ENCODE data around the gene AMT.

Gene AMT

DNA sequence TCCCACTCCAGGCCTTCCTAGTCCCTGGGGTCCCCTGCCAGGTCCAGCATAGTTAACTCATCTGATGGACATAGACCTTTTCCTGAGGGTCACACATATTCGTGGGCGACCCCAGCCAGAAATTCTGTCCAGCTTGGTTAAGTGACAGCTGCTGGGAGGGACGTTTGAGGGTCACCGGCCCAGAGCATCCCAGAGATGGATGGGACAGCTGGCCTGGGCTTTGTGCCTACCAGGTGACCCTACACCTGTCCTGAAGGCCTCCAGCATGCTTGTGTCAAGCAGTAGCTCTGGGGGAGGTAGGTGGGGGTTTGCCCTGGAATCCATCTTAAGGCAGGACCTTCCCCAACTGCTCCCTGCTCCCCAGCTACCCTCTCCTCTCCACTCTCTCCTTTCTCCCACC lies 38.7 kb upstream of the AMT start:
- H3K4me3 ChIP-seq (ENCODE audit: low read depth, low read length): no peak overlapping the region
- no peaks in the 10 kb centered on the region for H3K27me3 ChIP-seq (ENCODE audit: insufficient read depth, low read length)
- peaks cover 17% of the 10 kb centered on the region for H3K4me1 ChIP-seq (ENCODE audit: control insufficient read depth, insufficient read depth, low read length, unreplicated experiment)
- H3K36me3 ChIP-seq (ENCODE audit: insufficient read depth, low read length): no peaks in the 10 kb centered on the region
- H3K79me2 ChIP-seq (ENCODE audit: control insufficient read depth, insufficient read depth, low read length, unreplicated experiment): no peaks in the 10 kb centered on the region
- no peak overlapping the region for H3K27ac ChIP-seq (ENCODE audit: low read depth, low read length)
- no peak overlapping the region for H2AFZ ChIP-seq (ENCODE audit: low read length, unreplicated experiment)

DNA sequence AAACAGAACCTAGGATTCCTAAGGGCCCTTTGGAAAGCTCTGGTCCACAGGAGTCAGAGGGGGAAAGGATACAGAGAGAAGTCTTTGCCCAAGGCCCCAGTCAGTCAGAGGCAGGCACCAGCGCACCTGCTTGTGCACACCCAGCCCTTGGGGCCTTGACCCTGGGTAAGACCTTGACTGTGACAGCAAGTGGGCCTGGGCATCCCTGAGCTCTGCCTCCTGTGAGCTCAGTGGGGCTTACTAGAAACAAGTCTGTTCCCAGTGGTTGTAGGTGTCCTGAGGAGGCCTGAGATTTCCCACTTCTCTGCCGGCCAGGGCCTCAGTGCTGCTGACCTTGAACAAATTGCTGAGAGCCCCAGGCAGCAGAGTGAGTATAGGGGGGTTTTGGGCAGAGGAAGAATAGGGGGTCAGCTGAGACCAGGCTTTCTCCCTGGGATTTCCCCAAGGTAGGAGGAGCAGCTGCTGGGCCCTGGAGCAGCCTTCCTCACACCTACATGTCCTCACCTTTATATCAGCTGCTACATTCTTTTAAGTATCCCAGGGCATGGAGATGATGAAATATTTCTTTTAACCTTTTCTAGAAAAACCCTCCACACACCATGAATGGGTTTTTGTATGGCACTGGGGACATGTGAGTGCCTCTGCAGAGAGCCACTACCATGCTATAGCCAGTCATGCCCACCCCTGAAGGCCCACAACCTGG lies 38.1 kb upstream of the AMT start:
- peaks cover 17% of the 10 kb centered on the region for H3K4me1 ChIP-seq (ENCODE audit: control insufficient read depth, insufficient read depth, low read length, unreplicated experiment)
- H3K27ac ChIP-seq (ENCODE audit: low read depth, low read length): no peak overlapping the region
- no peaks in the 10 kb centered on the region for H3K27me3 ChIP-seq (ENCODE audit: insufficient read depth, low read length)
- no peaks in the 10 kb centered on the region for H3K79me2 ChIP-seq (ENCODE audit: control insufficient read depth, insufficient read depth, low read length, unreplicated experiment)
- no peak overlapping the region for H3K4me3 ChIP-seq (ENCODE audit: low read depth, low read length)
- H3K36me3 ChIP-seq (ENCODE audit: insufficient read depth, low read length): no peaks in the 10 kb centered on the region
- no peak overlapping the region for H2AFZ ChIP-seq (ENCODE audit: low read length, unreplicated experiment)

DNA sequence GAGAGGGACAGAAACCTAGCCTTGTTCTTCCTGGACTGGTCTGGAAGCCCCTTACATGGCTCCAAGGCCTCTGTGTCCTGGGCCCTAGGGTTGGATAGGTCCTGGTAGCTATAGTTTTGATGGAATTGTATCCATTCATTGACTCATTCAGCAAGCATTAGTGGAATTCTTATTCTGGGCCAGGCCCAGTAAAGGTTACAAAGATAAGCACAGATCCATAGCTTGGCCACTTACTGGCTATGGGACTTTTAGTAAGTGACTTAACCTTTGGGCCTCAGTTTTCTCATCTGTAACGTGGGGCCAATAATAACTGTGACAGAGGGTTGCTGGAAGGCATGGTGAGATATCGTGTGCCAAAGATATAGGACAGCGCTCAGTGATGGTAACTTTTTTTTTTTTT lies 34.2 kb upstream of the AMT start:
- no peak overlapping the region for H3K27ac ChIP-seq (ENCODE audit: low read depth, low read length)
- H3K4me3 ChIP-seq (ENCODE audit: low read depth, low read length): no peak overlapping the region
- H2AFZ ChIP-seq (ENCODE audit: low read length, unreplicated experiment): no peak overlapping the region
- no peaks in the 10 kb centered on the region for H3K79me2 ChIP-seq (ENCODE audit: control insufficient read depth, insufficient read depth, low read length, unreplicated experiment)
- no peaks in the 10 kb centered on the region for H3K27me3 ChIP-seq (ENCODE audit: insufficient read depth, low read length)
- no peaks in the 10 kb centered on the region for H3K36me3 ChIP-seq (ENCODE audit: insufficient read depth, low read length)
- H3K4me1 ChIP-seq (ENCODE audit: control insufficient read depth, insufficient read depth, low read length, unreplicated experiment): peaks cover 15% of the 10 kb centered on the region

DNA sequence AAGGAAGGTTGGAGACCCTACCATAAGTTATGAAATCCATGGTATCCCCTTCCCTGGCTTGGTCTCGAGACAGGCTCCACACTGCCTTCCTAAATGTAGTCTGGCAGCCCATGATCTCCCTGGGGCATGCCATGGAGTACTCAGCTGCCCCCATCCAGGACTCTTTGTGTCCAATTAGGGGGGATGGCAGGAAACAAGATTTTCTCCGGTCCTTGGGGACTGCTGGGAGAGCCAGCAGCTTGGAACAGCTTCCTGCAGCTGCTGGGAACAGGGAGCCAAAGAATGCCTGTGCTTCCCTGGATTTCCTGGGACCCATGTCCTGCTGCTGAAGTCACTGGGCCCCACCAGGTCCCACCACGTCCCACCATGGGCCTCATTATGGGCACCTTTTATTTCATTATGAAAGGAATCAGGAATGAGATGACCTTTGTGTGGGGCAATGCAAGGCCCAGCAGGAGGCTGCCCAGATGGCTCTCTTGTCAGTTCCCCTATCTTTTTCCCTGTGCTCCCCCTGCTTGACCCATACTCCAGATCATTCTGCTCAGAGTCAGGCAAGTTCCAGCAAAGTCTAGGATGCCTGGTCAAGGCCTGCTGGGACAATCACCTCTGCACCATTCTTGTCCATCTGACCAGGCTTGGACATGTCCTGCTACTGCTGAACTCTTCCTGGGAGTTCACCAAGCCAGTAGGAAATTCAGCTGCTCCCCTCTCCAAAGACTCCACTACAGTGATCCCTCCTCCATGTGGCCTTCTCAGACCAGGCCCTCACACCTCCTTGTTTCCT lies 32.8 kb upstream of the AMT start:
- no peaks in the 10 kb centered on the region for H3K27me3 ChIP-seq (ENCODE audit: insufficient read depth, low read length)
- peaks cover 10% of the 10 kb centered on the region for H3K4me1 ChIP-seq (ENCODE audit: control insufficient read depth, insufficient read depth, low read length, unreplicated experiment)
- H3K79me2 ChIP-seq (ENCODE audit: control insufficient read depth, insufficient read depth, low read length, unreplicated experiment): no peaks in the 10 kb centered on the region
- no peak overlapping the region for H3K27ac ChIP-seq (ENCODE audit: low read depth, low read length)
- H3K4me3 ChIP-seq (ENCODE audit: low read depth, low read length): no peak overlapping the region
- no peak overlapping the region for H2AFZ ChIP-seq (ENCODE audit: low read length, unreplicated experiment)
- H3K36me3 ChIP-seq (ENCODE audit: insufficient read depth, low read length): no peaks in the 10 kb centered on the region

DNA sequence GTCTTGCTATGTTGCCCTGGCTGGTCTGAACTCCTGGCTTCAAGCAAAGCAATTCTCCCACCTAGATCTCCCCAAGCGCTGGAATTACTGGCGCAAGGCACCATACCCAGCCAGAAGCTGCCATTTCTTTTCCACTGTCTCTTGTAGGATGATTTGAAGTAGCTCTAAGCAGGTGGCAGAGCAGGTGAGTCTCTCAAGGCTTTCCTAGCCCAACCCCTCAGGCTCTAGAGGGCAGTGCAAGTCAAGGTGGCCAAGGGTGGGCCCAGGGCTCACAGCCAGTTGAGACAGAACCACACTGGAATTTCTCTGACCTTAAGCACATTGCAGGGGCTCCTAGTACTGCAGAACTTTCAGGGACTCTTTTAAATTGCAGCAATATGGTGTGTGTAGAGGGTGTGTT lies 32.2 kb upstream of the AMT start:
- no peak overlapping the region for H3K27ac ChIP-seq (ENCODE audit: low read depth, low read length)
- H3K36me3 ChIP-seq (ENCODE audit: insufficient read depth, low read length): no peaks in the 10 kb centered on the region
- H3K79me2 ChIP-seq (ENCODE audit: control insufficient read depth, insufficient read depth, low read length, unreplicated experiment): no peaks in the 10 kb centered on the region
- peaks cover 10% of the 10 kb centered on the region for H3K4me1 ChIP-seq (ENCODE audit: control insufficient read depth, insufficient read depth, low read length, unreplicated experiment)
- H2AFZ ChIP-seq (ENCODE audit: low read length, unreplicated experiment): no peak overlapping the region
- H3K27me3 ChIP-seq (ENCODE audit: insufficient read depth, low read length): no peaks in the 10 kb centered on the region
- no peak overlapping the region for H3K4me3 ChIP-seq (ENCODE audit: low read depth, low read length)

DNA sequence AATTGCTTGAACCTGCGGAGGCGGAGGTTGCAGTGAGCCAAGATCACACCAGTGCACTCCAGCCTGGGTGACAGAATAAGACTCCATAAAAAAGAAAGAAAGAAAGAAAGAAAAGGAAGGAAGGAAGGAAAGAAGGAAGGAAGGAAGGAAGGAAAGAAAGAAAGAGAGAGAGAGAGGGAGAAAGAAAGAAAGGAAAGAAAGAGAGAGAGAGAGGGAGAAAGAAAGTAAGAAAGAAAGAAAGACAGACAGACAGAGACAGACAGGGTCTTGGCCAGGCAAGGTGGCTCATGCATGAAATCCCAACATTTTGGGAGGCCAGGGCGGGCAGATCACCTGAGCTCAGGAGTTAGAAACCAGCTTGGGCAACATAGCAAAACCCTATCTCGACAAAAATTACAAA lies 31.3 kb upstream of the AMT start:
- peaks cover 10% of the 10 kb centered on the region for H3K4me1 ChIP-seq (ENCODE audit: control insufficient read depth, insufficient read depth, low read length, unreplicated experiment)
- no peak overlapping the region for H2AFZ ChIP-seq (ENCODE audit: low read length, unreplicated experiment)
- H3K4me3 ChIP-seq (ENCODE audit: low read depth, low read length): no peak overlapping the region
- no peaks in the 10 kb centered on the region for H3K79me2 ChIP-seq (ENCODE audit: control insufficient read depth, insufficient read depth, low read length, unreplicated experiment)
- no peak overlapping the region for H3K27ac ChIP-seq (ENCODE audit: low read depth, low read length)
- H3K27me3 ChIP-seq (ENCODE audit: insufficient read depth, low read length): no peaks in the 10 kb centered on the region
- H3K36me3 ChIP-seq (ENCODE audit: insufficient read depth, low read length): no peaks in the 10 kb centered on the region

DNA sequence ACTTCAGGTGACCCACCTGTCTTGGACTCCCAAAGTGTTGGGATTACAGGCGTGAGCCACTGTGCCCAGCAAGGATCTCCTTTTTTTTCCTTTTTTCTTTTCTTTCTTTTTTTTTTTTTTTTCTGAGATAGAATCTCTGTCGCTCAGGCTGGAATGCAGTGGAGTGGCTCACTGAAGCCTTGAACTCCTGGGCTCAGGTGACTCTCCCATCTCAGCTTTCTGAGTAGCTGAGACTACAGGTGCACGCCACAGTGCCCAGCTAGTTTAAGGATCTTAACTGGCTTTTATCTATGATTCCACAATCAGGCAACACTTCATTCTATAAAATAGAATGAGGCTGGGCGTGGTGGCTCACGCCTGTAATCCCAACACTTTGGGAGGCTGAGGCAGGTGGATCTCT lies 23.1 kb upstream of the AMT start:
- H3K27me3 ChIP-seq (ENCODE audit: insufficient read depth, low read length): no peaks in the 10 kb centered on the region

DNA sequence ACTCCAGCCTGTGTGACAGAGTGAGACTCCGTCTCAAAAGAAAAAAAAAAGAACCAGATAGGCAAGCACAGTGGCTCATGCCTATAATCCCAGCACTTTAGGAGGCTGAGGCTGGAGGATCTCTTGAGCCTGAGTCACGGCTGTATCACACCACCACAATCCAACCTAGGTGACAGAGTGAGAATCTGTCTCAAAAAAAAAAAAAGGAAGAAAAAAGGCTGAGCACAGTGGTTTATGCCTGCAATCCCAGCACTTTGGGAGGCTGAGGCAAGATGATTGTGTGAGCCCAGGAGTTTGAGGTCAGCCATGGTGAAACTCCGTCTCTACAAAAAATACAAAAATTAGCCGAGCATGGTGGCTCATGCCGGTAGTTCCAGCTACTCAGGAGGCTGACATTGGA lies 12.5 kb upstream of the AMT start:
- Histone ChIP-seq H3K27ac (ENCODE audit: low read depth, low read length) (no peak overlapping the region), H3K27me3 (ENCODE audit: insufficient read depth, low read length) (no peaks in the 10 kb centered on the region), H3K79me2 (ENCODE audit: control insufficient read depth, insufficient read depth, low read length, unreplicated experiment) (no peaks in the 10 kb centered on the region), H3K4me1 (ENCODE audit: control insufficient read depth, insufficient read depth, low read length, unreplicated experiment) (no peaks in the 10 kb centered on the region), H3K36me3 (ENCODE audit: insufficient read depth, low read length) (no peaks in the 10 kb centered on the region), H2AFZ (ENCODE audit: low read length, unreplicated experiment) (no peak overlapping the region), H3K4me3 (ENCODE audit: low read depth, low read length) (no peak overlapping the region)

More for the DNA sequence above, 23.1 kb upstream of the AMT start:
- H3K79me2 ChIP-seq (ENCODE audit: control insufficient read depth, insufficient read depth, low read length, unreplicated experiment): no peaks in the 10 kb centered on the region
- no peak overlapping the region for H3K4me3 ChIP-seq (ENCODE audit: low read depth, low read length)
- H2AFZ ChIP-seq (ENCODE audit: low read length, unreplicated experiment): no peak overlapping the region
- H3K36me3 ChIP-seq (ENCODE audit: insufficient read depth, low read length): no peaks in the 10 kb centered on the region
- H3K4me1 ChIP-seq (ENCODE audit: control insufficient read depth, insufficient read depth, low read length, unreplicated experiment): peaks cover 10% of the 10 kb centered on the region
- H3K27ac ChIP-seq (ENCODE audit: low read depth, low read length): no peak overlapping the region

DNA sequence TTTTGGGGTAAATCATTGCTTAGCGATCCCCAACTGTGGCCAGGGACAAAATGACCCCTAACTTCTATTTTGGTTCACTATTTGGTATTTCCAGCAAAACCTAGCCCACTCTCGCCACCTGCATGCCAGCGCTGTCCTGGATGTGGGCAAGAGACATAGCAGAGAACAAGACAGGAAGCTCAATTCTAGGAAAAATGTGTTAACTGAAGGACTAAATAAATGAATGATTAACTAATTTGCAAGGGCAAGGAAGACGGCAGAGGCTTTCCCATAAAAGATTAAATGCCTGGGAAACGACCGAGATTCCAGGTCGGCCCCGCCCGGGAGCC lies 6.4 kb upstream of the AMT start:
- peak overlapping the region; percentile 77 for H3K27ac ChIP-seq (ENCODE audit: low read depth, low read length)
- H3K79me2 ChIP-seq (ENCODE audit: control insufficient read depth, insufficient read depth, low read length, unreplicated experiment): no peaks in the 10 kb centered on the region
- peak overlapping the region; percentile 98 for H3K4me3 ChIP-seq (ENCODE audit: low read depth, low read length)
- H2AFZ ChIP-seq (ENCODE audit: low read length, unreplicated experiment): peak overlapping the region; percentile 99
- peaks cover 5% of the 10 kb centered on the region for H3K4me1 ChIP-seq (ENCODE audit: control insufficient read depth, insufficient read depth, low read length, unreplicated experiment)
- no peaks in the 10 kb centered on the region for H3K36me3 ChIP-seq (ENCODE audit: insufficient read depth, low read length)
- H3K27me3 ChIP-seq (ENCODE audit: insufficient read depth, low read length): no peaks in the 10 kb centered on the region

DNA sequence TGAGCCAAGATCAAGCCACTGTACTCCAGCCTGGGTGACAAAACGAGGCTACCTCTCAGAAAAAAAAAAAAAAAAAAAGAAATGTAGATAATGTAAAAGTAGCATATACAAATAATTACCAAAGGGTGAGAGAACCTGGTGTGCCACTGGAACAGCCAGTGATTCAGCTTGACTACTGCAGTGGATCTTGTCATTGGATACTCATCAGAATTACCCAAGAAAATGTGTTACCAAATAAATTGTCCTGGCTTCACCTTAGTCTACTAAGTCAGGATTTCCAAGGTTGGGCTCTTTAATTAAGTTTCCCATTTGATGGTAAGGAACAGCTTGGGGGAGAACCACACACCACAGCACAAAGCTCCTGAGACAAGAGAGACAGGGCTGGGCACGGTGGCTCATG lies 5.3 kb upstream of the AMT start:
- H3K27me3 ChIP-seq (ENCODE audit: insufficient read depth, low read length): no peaks in the 10 kb centered on the region
- H3K4me3 ChIP-seq (ENCODE audit: low read depth, low read length): no peak overlapping the region
- H3K79me2 ChIP-seq (ENCODE audit: control insufficient read depth, insufficient read depth, low read length, unreplicated experiment): no peaks in the 10 kb centered on the region
- H2AFZ ChIP-seq (ENCODE audit: low read length, unreplicated experiment): no peak overlapping the region
- peak overlapping the region; percentile 38; the same call in 1 of the 2 replicates for H3K27ac ChIP-seq (ENCODE audit: low read depth, low read length)
- H3K4me1 ChIP-seq (ENCODE audit: control insufficient read depth, insufficient read depth, low read length, unreplicated experiment): peaks cover 5% of the 10 kb centered on the region
- H3K36me3 ChIP-seq (ENCODE audit: insufficient read depth, low read length): no peaks in the 10 kb centered on the region

DNA sequence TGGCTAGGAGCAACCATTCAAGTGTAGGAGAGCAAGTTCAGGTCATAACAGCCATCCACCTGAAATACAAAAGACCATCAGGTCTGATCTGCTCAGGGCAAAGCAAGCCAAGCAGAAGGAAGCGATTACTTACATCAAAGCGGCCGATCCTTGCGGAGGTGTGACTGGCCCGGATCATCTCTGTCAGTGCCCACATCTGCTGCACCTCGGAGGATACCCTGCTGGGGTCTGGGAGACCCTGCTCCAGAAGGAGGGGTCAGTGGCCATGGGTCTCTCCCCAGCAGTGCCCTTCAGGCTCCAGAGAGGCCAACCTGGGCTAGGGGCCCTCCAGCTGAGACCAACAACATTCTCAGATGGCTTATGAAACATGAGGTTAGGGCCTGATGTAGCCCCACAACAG lies 2.5 kb upstream of the AMT start:
- H3K4me3 ChIP-seq (ENCODE audit: low read depth, low read length): no peak overlapping the region
- no peak overlapping the region for H2AFZ ChIP-seq (ENCODE audit: low read length, unreplicated experiment)
- H3K36me3 ChIP-seq (ENCODE audit: insufficient read depth, low read length): 0 out of 2 replicates have a peak, but pooled peaks cover 5% of the 10 kb centered on the region
- peaks cover 22% of the 10 kb centered on the region for H3K4me1 ChIP-seq (ENCODE audit: control insufficient read depth, insufficient read depth, low read length, unreplicated experiment)
- H3K79me2 ChIP-seq (ENCODE audit: control insufficient read depth, insufficient read depth, low read length, unreplicated experiment): no peaks in the 10 kb centered on the region
- no peak overlapping the region for H3K27ac ChIP-seq (ENCODE audit: low read depth, low read length)
- H3K27me3 ChIP-seq (ENCODE audit: insufficient read depth, low read length): no peaks in the 10 kb centered on the region
